Motor neuron (in vitro differentiated cells): ENCODE measurements around the gene JMJD7. TPM values are rescaled to one million over a fixed set of nuclear protein-coding genes. Genes with fewer than 3 reads are reported as not detected.
A peak's percentile ranks its signal among the peaks of the same experiment; 100 is the strongest.
"Not testable (repeated sequence)": the region's sequence is repeated elsewhere in the genome, so short reads cannot be mapped to it uniquely, and the experiment has no call there.

Experiments used
- ATAC-seq, 8 experiments: fragments of 200-7000 bp; cut with Tn5 transposase; replicated peaks in 6 of 8; 2 replicates each; pipeline ENCODE4 v1.8.0; 2021; ENCODE audit warnings: mild to moderate bottlenecking in 8 of 8, moderate library complexity in 8 of 8
- H3K27ac ChIP-seq, 2 donors: fragments of 250-450 bp; sonication (Bioruptor Pico); 2 replicates each; pipeline ENCODE4 v1.9.0; 2021; ENCODE audit warnings: antibody characterized with exemption in 2 of 2, mild to moderate bottlenecking in 2 of 2, moderate library complexity in 1 of 2
- H3K4me1 ChIP-seq, 2 donors: fragments of 250-450 bp; sonication (Bioruptor Pico); replicated peaks in 1 of 2; 2 replicates each; pipeline ENCODE4 v1.6.1; 2021; ENCODE audit warnings: antibody characterized with exemption in 2 of 2, mild to moderate bottlenecking in 2 of 2, moderate library complexity in 1 of 2
- H3K4me3 ChIP-seq, 5 donors: fragments of 250-450 bp; sonication (Bioruptor Pico); 2 replicates each; pipeline ENCODE4 v1.9.0; 2021; ENCODE audit warnings: antibody characterized with exemption in 5 of 5, mild to moderate bottlenecking in 5 of 5, moderate library complexity in 4 of 5
- WGBS, 10 experiments: fragments of 450-650 bp; shearing (Covaris generic); methylation state at CpG; one replicate each; pipeline ENCODE4 v1.0.0; 2022; 5-methylcytosine and 5-hydroxymethylcytosine counted together
- in situ Hi-C, 9 experiments: fragments of 400-800 bp; cut with MboI; loops; one replicate each; pipeline ENCODE4 v1.15.0; 2021; ENCODE audit warnings: low sequenced_read_pairs in 9 of 9, low pct_unique_long_range_greater_than_20kb in 2 of 9; ENCODE audit not compliant: unreplicated experiment in 9 of 9
- total RNA-seq, 8 experiments: library from RNA; unstranded; fragments of 300-600 nt; gene quantifications; 2 replicates each; pipeline versions ENCODE4 v1.2.3 to v1.2.4, GENCODE V29; 2022

Gene JMJD7
- total RNA-seq, 8 experiments from 2014 or later, result 4.0 to 8.8 (median 5.7) TPM

- Histone ChIP-seq H3K4me1 (peaks cover 7 to 10% of the 10 kb centered on the region in 2 donors), H3K4me3 (no peak overlapping the region), H3K27ac (no peak overlapping the region)
- in situ Hi-C loops, result no loop called here
- ATAC-seq, result no peak
- 60 to 88% (median 70%) methylated on average over 2 to 8 of the region's 13 CpGs; no CpG with 5 or more reads in 2 of the 10 experiments for WGBS, 10 experiments
Observed at GRCh38 chr15:41825572-41826535, 2.0 kb upstream of the JMJD7 start.

- peak overlapping the region; percentile 56 to 99 (median 73) for H3K4me3 ChIP-seq
- peak in 5 of 8 experiments; percentile 1 to 16 (median 3) for ATAC-seq
- 0 to 20% (median 10%) methylated on average over 1 to 7 of the region's 37 CpGs; no CpG with 5 or more reads in 7 of the 10 experiments for WGBS, 10 experiments
- in situ Hi-C loops, result no loop called here
- H3K4me1 ChIP-seq, result peaks cover 7 to 10% of the 10 kb centered on the region in 2 donors
- H3K27ac ChIP-seq, result no peak overlapping the region
Observed at GRCh38 chr15:41827290-41827879, 507 bp upstream of the JMJD7 start.

- Histone ChIP-seq H3K27ac (no peak overlapping the region), H3K4me3 (peak overlapping the region; percentile 56 to 99 (median 73)), H3K4me1 (peaks cover 7 to 10% of the 10 kb centered on the region in 2 donors)
- WGBS, 10 experiments, result 0 to 17% (median 8%) methylated on average over 3 to 6 of the region's 6 CpGs; no CpG with 5 or more reads in 1 of the 10 experiments
- peak in 1 of 8 experiments; percentile 2 for ATAC-seq
- in situ Hi-C loops, result no loop called here
Observed at GRCh38 chr15:41828807-41829141, 882 bp downstream of the JMJD7 start.

- ATAC-seq, result no peak
- Histone ChIP-seq H3K4me1 (peaks cover 7 to 10% of the 10 kb centered on the region in 2 donors), H3K4me3 (no peak overlapping the region), H3K27ac (no peak overlapping the region)
- in situ Hi-C loops, result no loop called here
- 80 to 100% (median 95%) methylated on average over 1 to 3 of the region's 13 CpGs; no CpG with 5 or more reads in 6 of the 10 experiments for WGBS, 10 experiments
Observed at GRCh38 chr15:41829959-41830646, 2.2 kb downstream of the JMJD7 start.

DNA sequence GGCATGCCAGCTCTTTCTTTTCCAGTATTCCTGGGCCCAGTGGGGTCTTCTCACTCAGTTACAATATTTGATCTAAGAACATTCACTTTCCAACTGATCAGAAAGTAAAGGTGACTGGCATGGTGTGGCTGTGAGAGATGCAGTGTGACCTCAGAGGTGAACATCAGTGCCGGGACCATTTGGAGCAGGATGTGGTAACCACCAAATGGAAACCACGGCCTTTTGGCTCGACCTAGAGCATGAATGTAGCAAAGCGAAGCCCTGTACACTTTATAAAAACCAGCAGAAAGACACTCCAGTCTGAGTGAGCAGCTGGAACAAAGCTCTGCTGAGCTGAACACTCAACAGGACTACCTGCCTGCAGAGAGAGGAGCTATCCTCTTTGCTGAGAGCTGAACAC is 3.4 kb downstream of the JMJD7 start:
- H3K4me1 ChIP-seq, result peaks cover 7 to 10% of the 10 kb centered on the region in 2 donors
- 83 to 100% (median 100%) methylated on average over 1 to 4 of the region's 4 CpGs; no CpG with 5 or more reads in 7 of the 10 experiments for WGBS, 10 experiments
- H3K27ac ChIP-seq, in situ Hi-C loops, ATAC-seq, H3K4me3 ChIP-seq: not testable (repeated sequence)

GRCh38 chr15:41832208-41832607 is 4.3 kb downstream of the JMJD7 start:
- 90 to 100% (median 97%) methylated on average over 2 to 5 of the region's 10 CpGs; no CpG with 5 or more reads in 6 of the 10 experiments for WGBS, 10 experiments
- in situ Hi-C loops, result no loop called here
- ATAC-seq, result no peak
- Histone ChIP-seq H3K4me1 (peaks cover 7 to 10% of the 10 kb centered on the region in 2 donors), H3K27ac (no peak overlapping the region), H3K4me3 (no peak overlapping the region)

- ATAC-seq, result no peak
- H3K27ac ChIP-seq, result no peak overlapping the region
- WGBS, 10 experiments, result 90 to 100% methylated on average over 1 to 2 of the region's 3 CpGs; no CpG with 5 or more reads in 8 of the 10 experiments
- in situ Hi-C loops, result no loop called here
- no peak overlapping the region for H3K4me3 ChIP-seq
- H3K4me1 ChIP-seq, result peaks cover 7 to 10% of the 10 kb centered on the region in 2 donors
Observed at GRCh38 chr15:41832875-41833274, 5.0 kb downstream of the JMJD7 start.

DNA sequence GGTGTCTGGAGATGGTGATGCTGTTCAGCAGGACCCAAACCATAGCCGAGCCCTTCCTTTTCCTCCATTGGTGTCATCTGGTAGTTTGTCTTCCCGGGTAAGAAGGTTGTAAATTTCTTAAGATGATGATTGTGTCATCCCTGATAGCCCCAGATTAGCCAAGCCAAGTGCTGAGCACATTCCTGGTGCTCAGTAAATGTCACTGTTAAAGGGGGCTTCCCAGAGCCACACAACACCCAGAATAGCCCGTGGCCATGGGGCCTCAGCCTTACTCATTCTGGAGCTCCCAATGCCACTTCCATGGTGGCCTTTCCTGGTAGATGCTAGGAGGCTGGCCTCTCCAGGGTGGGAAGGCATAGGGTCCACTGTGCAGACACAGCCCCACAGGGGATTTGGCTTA is 6.2 kb downstream of the JMJD7 start:
- Histone ChIP-seq H3K27ac (no peak overlapping the region), H3K4me1 (peaks cover 3 to 6% of the 10 kb centered on the region in 2 donors), H3K4me3 (no peak overlapping the region)
- 72 to 100% (median 100%) methylated on average over 1 to 2 of the region's 3 CpGs; no CpG with 5 or more reads in 7 of the 10 experiments for WGBS, 10 experiments
- no peak for ATAC-seq
- in situ Hi-C loops, result no loop called here

- ATAC-seq, result peak in 2 of 8 experiments; percentile 32 to 51
- WGBS, 10 experiments, result 93% methylated on average over 5 of the region's 6 CpGs; no CpG with 5 or more reads in 9 of the 10 experiments
- in situ Hi-C loops, result no loop called here
- Histone ChIP-seq H3K27ac (no peak overlapping the region), H3K4me1 (no peaks in the 10 kb centered on the region), H3K4me3 (no peak overlapping the region)
Observed at GRCh38 chr15:41836073-41836472, 8.2 kb downstream of the JMJD7 start.

DNA sequence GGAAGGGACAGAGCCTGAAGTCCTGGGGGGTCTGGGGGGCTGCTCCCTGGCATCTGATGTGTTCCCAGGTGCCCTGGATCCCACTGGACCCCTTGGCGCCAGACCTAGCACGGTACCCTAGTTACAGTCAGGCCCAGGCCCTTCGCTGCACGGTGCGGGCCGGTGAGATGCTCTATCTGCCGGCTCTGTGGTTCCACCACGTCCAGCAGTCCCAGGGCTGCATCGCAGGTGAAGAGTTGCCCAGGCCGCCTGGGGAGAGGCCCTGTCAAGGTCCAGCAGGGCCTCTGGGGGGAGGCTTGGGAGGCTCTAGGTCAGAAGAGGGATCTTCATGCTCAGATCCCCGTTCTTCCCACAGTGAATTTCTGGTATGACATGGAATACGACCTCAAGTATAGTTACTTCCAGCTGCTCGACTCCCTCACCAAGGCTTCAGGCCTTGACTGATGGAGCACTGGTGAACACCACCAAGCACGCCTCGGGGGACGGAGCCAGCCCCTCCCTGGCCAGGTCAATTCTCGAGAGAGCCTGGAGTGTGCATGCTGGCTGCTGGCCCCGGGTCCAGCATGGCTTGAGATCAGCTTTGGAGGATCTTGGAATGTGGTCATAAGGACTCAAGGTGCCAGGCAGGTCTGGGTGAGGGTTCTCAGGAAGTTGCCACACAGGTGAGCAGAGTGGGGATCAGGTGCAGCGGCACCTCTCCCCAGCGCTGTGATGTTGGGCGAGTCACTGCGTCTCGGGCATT is 9.0 kb downstream of the JMJD7 start:
- no peaks in the 10 kb centered on the region for H3K4me1 ChIP-seq
- no peak overlapping the region for H3K4me3 ChIP-seq
- WGBS, 10 experiments, result 73 to 96% (median 85%) methylated on average over 6 to 9 of the region's 23 CpGs; no CpG with 5 or more reads in 5 of the 10 experiments
- no peak for ATAC-seq
- no peak overlapping the region for H3K27ac ChIP-seq
- in situ Hi-C loops, result no loop called here

DNA sequence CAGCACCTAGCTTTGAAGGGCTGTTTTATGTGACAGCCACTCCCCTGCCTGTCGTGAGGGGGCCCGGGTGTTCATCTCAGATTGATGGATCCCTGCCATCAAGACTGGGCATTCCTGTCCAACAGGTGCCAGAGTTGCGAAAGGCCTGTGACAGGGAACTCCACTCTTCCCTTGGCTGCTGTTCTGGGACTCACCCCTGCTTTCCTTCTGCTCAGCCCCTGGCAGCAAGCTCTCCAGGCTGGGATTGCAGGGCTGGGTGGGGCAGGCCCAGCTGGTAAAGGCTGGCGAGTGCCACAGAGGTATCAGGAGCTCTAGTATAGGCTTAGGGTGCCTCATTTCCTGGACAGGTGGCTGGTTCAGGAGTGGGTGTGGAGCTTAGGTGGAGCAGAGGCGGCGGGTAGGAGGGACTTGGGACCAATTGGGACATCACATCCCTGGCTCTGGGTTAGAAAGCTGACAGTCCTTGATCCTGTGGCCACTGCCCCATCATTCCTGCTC is 10.6 kb downstream of the JMJD7 start, which contains the start of gene PLA2G4B:
Gene PLA2G4B, plus strand, starts transcription at position 448 of the 498 bp plus-strand sequence. CDS start 67 bp downstream, outside the sequence.
- H3K4me3 ChIP-seq, result no peak within 1 kb of the TSS
- no peaks in the 10 kb centered on the region for H3K4me1 ChIP-seq
- WGBS, 10 experiments, result 83 to 95% (median 90%) methylated on average over 2 to 4 of the region's 6 CpGs; no CpG with 5 or more reads in 7 of the 10 experiments
- H3K27ac ChIP-seq, result no peak within 1 kb of the TSS
- ATAC-seq, result no peak
- in situ Hi-C loops, result no loop called here
